ENCODE results near the gene GLRX3.

Gene GLRX3

GRCh38 chr10:130167707-130168106 lies 31.5 kb downstream of the GLRX3 start:
- H3K36me3 ChIP-seq = peaks cover 25% of the 10 kb centered on the region

GRCh38 chr10:130169136-130169859 lies 33.1 kb downstream of the GLRX3 start:
- no peaks in the 10 kb centered on the region for H3K4me1 ChIP-seq
- DNase-seq = no peak
- no peak overlapping the region for H3K4me3 ChIP-seq (ENCODE audit: low read depth, low read length)
- TF ChIP-seq CTCF (IDR thresholded peaks at IDR 0.05; ENCODE audit: low read depth, low read length) = no peak
- peaks cover 25% of the 10 kb centered on the region for H3K36me3 ChIP-seq
- no peaks in the 10 kb centered on the region for H3K27me3 ChIP-seq
- no peaks in the 10 kb centered on the region for H3K9me3 ChIP-seq

More at GRCh38 chr10:130167707-130168106, 31.5 kb downstream of the GLRX3 start:
- no peak for DNase-seq
- no peak overlapping the region for H3K4me3 ChIP-seq (ENCODE audit: low read depth, low read length)
- H3K9me3 ChIP-seq = no peaks in the 10 kb centered on the region
- TF ChIP-seq CTCF (IDR thresholded peaks at IDR 0.05; ENCODE audit: low read depth, low read length) = no peak
- H3K27me3 ChIP-seq = no peaks in the 10 kb centered on the region
- H3K4me1 ChIP-seq = no peaks in the 10 kb centered on the region

- DNase-seq = no peak
- no peak for TF ChIP-seq CTCF (IDR thresholded peaks at IDR 0.05; ENCODE audit: low read depth, low read length)
- H3K4me3 ChIP-seq (ENCODE audit: low read depth, low read length) = no peak overlapping the region
- no peaks in the 10 kb centered on the region for H3K9me3 ChIP-seq
- H3K27me3 ChIP-seq = no peaks in the 10 kb centered on the region
- no peaks in the 10 kb centered on the region for H3K4me1 ChIP-seq
- peaks cover 28% of the 10 kb centered on the region for H3K36me3 ChIP-seq
Observed at GRCh38 chr10:130171196-130171595, 35.0 kb downstream of the GLRX3 start.

GRCh38 chr10:130174328-130174727 lies 38.1 kb downstream of the GLRX3 start:
- no peak for TF ChIP-seq CTCF (IDR thresholded peaks at IDR 0.05; ENCODE audit: low read depth, low read length)
- no peak for DNase-seq
- Histone ChIP-seq H3K36me3 (peaks cover 24% of the 10 kb centered on the region), H3K4me3 (ENCODE audit: low read depth, low read length) (no peak overlapping the region), H3K9me3 (no peaks in the 10 kb centered on the region), H3K27me3 (no peaks in the 10 kb centered on the region), H3K4me1 (no peaks in the 10 kb centered on the region)

GRCh38 chr10:130175074-130175473 lies 38.9 kb downstream of the GLRX3 start:
- H3K9me3 ChIP-seq = no peaks in the 10 kb centered on the region
- no peaks in the 10 kb centered on the region for H3K27me3 ChIP-seq
- no peak overlapping the region for H3K4me3 ChIP-seq (ENCODE audit: low read depth, low read length)
- H3K4me1 ChIP-seq = no peaks in the 10 kb centered on the region
- no peak for DNase-seq
- TF ChIP-seq CTCF (IDR thresholded peaks at IDR 0.05; ENCODE audit: low read depth, low read length) = no peak
- peaks cover 23% of the 10 kb centered on the region for H3K36me3 ChIP-seq

- Histone ChIP-seq H3K4me1 (no peaks in the 10 kb centered on the region), H3K9me3 (no peaks in the 10 kb centered on the region), H3K36me3 (peaks cover 34% of the 10 kb centered on the region), H3K4me3 (ENCODE audit: low read depth, low read length) (no peak overlapping the region), H3K27me3 (no peaks in the 10 kb centered on the region)
- TF ChIP-seq CTCF (IDR thresholded peaks at IDR 0.05; ENCODE audit: low read depth, low read length) = no peak
- no peak for DNase-seq
Observed at GRCh38 chr10:130177250-130177649, 41.1 kb downstream of the GLRX3 start.

All from BE2C (cell line).